ENCODE measurements around the gene TICAM1. TPM values are rescaled to one million over a fixed set of nuclear protein-coding genes. Genes with fewer than 3 reads are reported as not detected.
"Not testable (repeated sequence)": the region's sequence is repeated elsewhere in the genome, so short reads cannot be mapped to it uniquely, and the experiment has no call there.

Gene TICAM1
- total RNA-seq, 1 donor from 2014 or later: 1.6 TPM

DNA sequence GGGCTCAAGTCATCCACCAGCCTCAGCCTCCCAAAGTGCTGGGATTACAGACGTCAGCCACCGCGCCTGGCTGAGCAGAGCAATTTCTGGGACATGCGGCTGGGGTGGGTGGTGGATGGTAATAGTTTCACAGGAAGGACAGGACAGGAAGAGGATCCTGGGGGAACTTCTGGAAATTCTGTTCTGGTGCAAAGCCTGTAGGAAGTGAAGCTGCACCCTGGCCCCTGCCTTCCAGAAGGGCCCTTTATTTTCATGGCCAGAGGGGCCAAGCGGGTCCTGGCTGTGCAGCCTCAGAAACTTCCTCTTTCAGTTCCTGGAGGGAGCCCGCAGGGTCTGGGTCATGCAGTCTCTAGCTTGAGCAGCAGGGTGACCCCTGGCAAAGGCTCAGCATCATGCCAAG, 24.3 kb downstream of the TICAM1 start:
- no peak overlapping the region for H3K4me3 ChIP-seq (ENCODE audit: low read length in 3 of 3)
- no peak overlapping the region for H3K27ac ChIP-seq (ENCODE audit: low read depth, low read length)
- H3K9me3 ChIP-seq (ENCODE audit: control insufficient read depth in 3 of 3, low read length in 3 of 3): no peaks in the 10 kb centered on the region
- peaks cover 4 to 8% (median 4%) of the 10 kb centered on the region in 3 donors for H3K4me1 ChIP-seq (ENCODE audit: control insufficient read depth in 3 of 3, insufficient read depth in 3 of 3, low read length in 3 of 3)
- no peaks in the 10 kb centered on the region for H3K27me3 ChIP-seq (ENCODE audit: control insufficient read depth in 3 of 3, insufficient read depth in 3 of 3, low read length in 3 of 3)
- H3K9ac ChIP-seq (ENCODE audit: low read depth in 1 of 3, low read length in 3 of 3): no peak overlapping the region
- peaks cover 0 to 2% (median 0%) of the 10 kb centered on the region in 3 donors for H3K36me3 ChIP-seq (ENCODE audit: control insufficient read depth in 3 of 3, insufficient read depth in 3 of 3, low read length in 3 of 3)

DNA sequence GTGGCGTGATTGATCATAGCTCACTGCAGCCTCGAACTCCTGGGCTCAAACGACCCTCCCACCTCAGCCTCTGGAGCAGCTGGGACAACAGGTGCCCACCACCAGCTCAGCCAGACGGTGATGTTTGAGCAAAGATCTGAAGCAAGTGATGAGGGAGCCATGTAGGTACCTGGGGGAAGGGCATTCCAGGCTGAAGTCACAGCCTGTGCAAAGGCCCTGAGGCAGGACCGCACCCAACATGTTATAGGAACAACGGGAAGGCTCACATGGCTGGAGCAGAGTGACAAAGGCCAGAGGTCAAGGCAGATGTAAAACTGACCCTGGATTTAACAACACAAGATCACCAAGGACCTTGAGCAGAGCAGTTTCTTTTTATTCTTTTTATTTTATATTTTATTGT, 25.1 kb downstream of the TICAM1 start:
- Histone ChIP-seq H3K9me3 (ENCODE audit: control insufficient read depth in 3 of 3, low read length in 3 of 3) (no peaks in the 10 kb centered on the region), H3K27ac (ENCODE audit: low read depth, low read length) (no peak overlapping the region), H3K36me3 (ENCODE audit: control insufficient read depth in 3 of 3, insufficient read depth in 3 of 3, low read length in 3 of 3) (peaks cover 0 to 2% (median 0%) of the 10 kb centered on the region in 3 donors), H3K9ac (ENCODE audit: low read depth in 1 of 3, low read length in 3 of 3) (no peak overlapping the region), H3K27me3 (ENCODE audit: control insufficient read depth in 3 of 3, insufficient read depth in 3 of 3, low read length in 3 of 3) (no peaks in the 10 kb centered on the region), H3K4me3 (ENCODE audit: low read length in 3 of 3) (no peak overlapping the region), H3K4me1 (ENCODE audit: control insufficient read depth in 3 of 3, insufficient read depth in 3 of 3, low read length in 3 of 3) (peaks cover 4 to 9% (median 6%) of the 10 kb centered on the region in 3 donors)

DNA sequence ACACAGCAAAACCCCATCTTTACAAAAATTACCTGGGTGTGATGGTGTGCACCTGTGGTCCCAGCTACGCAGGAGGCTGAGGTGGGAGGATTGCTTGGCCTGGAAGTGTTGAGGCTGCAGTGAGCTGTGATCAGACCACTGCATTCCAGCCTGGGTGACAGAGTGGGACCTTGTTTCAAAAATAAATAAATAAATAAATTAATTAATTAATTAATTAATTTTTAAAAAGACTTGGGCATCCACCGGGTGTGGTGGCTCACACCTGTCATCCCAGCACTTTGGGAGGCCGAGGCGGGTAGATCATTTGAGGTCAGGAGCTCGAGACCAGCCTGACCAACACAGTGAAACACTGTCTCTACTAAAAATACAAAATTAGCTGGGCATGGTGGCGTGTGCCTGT, 26.4 kb downstream of the TICAM1 start:
- H3K4me3 ChIP-seq (ENCODE audit: low read length in 3 of 3); H3K9ac ChIP-seq (ENCODE audit: low read depth in 1 of 3, low read length in 3 of 3): not testable (repeated sequence)
- H3K4me1 ChIP-seq (ENCODE audit: control insufficient read depth in 3 of 3, insufficient read depth in 3 of 3, low read length in 3 of 3): peaks cover 11 to 20% (median 15%) of the 10 kb centered on the region in 3 donors

DNA sequence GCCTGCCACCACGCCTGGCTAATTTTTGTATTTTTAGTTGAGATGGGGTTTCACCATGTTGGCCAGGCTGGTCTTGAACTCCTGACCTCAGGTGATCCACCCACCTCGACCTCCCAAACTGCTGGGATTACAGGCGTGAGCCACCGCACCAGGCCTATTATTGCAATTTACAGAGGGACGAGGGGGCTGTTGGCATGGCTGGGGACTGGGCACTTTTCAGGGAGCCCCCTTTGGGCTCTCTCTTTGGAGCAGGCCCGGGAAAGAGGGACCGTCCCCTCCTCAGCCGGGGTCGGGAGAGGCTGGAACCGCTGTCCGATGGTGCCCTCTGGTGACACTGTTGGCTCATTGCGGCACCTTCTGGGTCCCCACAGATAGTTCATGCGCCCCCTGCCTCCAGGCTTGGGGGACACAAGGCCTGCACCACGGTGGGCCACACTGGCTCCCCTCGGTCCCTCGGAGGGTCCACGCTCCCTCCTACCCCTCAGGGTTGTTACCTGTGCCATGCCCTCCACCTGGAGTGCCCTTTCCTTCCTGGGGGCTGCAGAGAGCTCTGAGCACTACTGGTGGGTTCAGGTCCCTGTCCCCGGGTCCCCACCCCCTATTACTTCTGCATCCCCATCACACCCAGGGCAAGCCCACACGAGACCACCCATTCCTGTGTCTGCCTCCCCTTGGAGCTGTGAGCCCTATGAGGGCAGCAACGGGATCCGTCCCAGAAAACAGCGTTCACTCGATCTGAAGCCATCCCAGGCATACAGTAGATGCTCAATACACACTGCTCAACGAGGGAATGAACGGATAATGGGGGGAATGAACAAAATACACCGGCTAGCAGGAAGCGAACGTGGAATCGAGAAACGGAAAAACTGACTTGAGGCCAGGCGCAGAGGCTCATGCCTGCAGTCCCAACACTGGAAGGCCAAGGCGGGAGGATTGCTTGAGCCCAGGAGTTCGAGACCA, 27.5 kb downstream of the TICAM1 start:
- no peak overlapping the region for H3K9ac ChIP-seq (ENCODE audit: low read depth in 1 of 3, low read length in 3 of 3)
- no peaks in the 10 kb centered on the region for H3K9me3 ChIP-seq (ENCODE audit: control insufficient read depth in 3 of 3, low read length in 3 of 3)
- no peak overlapping the region for H3K4me3 ChIP-seq (ENCODE audit: low read length in 3 of 3)
- H3K36me3 ChIP-seq (ENCODE audit: control insufficient read depth in 3 of 3, insufficient read depth in 3 of 3, low read length in 3 of 3): peaks cover 0 to 2% (median 0%) of the 10 kb centered on the region in 3 donors
- no peak overlapping the region for H3K27ac ChIP-seq (ENCODE audit: low read depth, low read length)
- H3K4me1 ChIP-seq (ENCODE audit: control insufficient read depth in 3 of 3, insufficient read depth in 3 of 3, low read length in 3 of 3): peaks cover 14 to 27% (median 18%) of the 10 kb centered on the region in 3 donors
- no peaks in the 10 kb centered on the region for H3K27me3 ChIP-seq (ENCODE audit: control insufficient read depth in 3 of 3, insufficient read depth in 3 of 3, low read length in 3 of 3)

More for the DNA sequence above, 26.4 kb downstream of the TICAM1 start:
- H3K9me3 ChIP-seq (ENCODE audit: control insufficient read depth in 3 of 3, low read length in 3 of 3); H3K27ac ChIP-seq (ENCODE audit: low read depth, low read length); H3K36me3 ChIP-seq (ENCODE audit: control insufficient read depth in 3 of 3, insufficient read depth in 3 of 3, low read length in 3 of 3); H3K27me3 ChIP-seq (ENCODE audit: control insufficient read depth in 3 of 3, insufficient read depth in 3 of 3, low read length in 3 of 3): not testable (repeated sequence)

DNA sequence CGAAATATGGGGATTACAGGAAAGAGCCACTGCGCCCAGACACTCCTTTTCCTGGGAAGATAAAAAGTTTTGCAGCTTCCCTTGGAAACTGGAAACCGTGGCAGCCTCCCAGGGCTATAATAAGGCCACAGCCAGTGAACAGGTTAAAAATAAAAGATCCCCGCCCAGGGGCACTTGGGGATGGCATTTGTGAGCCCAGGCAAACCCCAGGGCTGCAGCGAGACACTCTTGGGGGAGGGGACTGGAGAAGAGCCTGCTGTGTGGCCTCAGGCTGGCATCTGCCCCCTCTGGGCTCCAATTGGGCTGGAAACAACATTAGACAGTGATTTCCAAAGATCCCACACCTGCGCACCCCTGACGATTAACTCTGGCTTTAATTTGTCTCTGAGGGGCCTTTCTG, 28.8 kb downstream of the TICAM1 start:
- peak overlapping the region in 2 of 3 donors; percentile 14 to 40 for H3K4me3 ChIP-seq (ENCODE audit: low read length in 3 of 3)
- peaks cover 0 to 2% (median 0%) of the 10 kb centered on the region in 3 donors for H3K36me3 ChIP-seq (ENCODE audit: control insufficient read depth in 3 of 3, insufficient read depth in 3 of 3, low read length in 3 of 3)
- H3K9ac ChIP-seq (ENCODE audit: low read depth in 1 of 3, low read length in 3 of 3): peak overlapping the region in 2 of 3 donors; percentile 50 to 62
- no peaks in the 10 kb centered on the region for H3K27me3 ChIP-seq (ENCODE audit: control insufficient read depth in 3 of 3, insufficient read depth in 3 of 3, low read length in 3 of 3)
- peaks cover 19 to 27% (median 20%) of the 10 kb centered on the region in 3 donors for H3K4me1 ChIP-seq (ENCODE audit: control insufficient read depth in 3 of 3, insufficient read depth in 3 of 3, low read length in 3 of 3)
- H3K27ac ChIP-seq (ENCODE audit: low read depth, low read length): peak overlapping the region; percentile 98
- H3K9me3 ChIP-seq (ENCODE audit: control insufficient read depth in 3 of 3, low read length in 3 of 3): no peaks in the 10 kb centered on the region

DNA sequence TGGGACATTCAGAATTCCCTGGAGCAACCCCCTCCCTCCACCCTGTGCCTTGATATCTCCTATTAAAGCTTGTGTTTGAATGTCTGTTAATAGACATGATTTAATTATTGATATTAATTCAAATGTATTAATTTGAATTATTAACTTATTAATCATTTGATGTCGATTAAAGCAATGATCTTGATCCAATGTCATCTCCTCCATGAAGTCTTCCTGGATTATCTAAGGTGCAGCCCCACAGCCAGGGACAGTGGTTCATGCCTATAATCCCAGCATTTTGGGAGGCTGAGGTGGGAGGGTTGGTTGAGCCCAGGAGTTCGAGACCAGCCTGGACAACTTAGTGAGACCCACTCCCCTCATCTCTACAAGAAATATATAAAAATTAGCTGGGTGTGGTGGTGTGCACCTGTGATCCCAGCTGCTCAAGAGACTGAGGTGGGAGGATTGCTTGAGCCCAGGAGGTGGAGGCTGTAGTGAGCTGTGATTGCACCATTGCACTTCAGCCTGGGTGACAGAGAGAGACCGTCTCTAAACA, 30.4 kb downstream of the TICAM1 start:
- Histone ChIP-seq H3K27ac (ENCODE audit: low read depth, low read length) (peak overlapping the region; percentile 98), H3K36me3 (ENCODE audit: control insufficient read depth in 3 of 3, insufficient read depth in 3 of 3, low read length in 3 of 3) (peaks cover 3 to 7% (median 5%) of the 10 kb centered on the region in 3 donors), H3K9ac (ENCODE audit: low read depth in 1 of 3, low read length in 3 of 3) (peak overlapping the region; percentile 32 to 71 (median 43)), H3K27me3 (ENCODE audit: control insufficient read depth in 3 of 3, insufficient read depth in 3 of 3, low read length in 3 of 3) (no peaks in the 10 kb centered on the region), H3K4me1 (ENCODE audit: control insufficient read depth in 3 of 3, insufficient read depth in 3 of 3, low read length in 3 of 3) (peaks cover 24 to 40% (median 27%) of the 10 kb centered on the region in 3 donors), H3K4me3 (ENCODE audit: low read length in 3 of 3) (peak overlapping the region in 2 of 3 donors; percentile 22 to 23), H3K9me3 (ENCODE audit: control insufficient read depth in 3 of 3, low read length in 3 of 3) (no peaks in the 10 kb centered on the region)

DNA sequence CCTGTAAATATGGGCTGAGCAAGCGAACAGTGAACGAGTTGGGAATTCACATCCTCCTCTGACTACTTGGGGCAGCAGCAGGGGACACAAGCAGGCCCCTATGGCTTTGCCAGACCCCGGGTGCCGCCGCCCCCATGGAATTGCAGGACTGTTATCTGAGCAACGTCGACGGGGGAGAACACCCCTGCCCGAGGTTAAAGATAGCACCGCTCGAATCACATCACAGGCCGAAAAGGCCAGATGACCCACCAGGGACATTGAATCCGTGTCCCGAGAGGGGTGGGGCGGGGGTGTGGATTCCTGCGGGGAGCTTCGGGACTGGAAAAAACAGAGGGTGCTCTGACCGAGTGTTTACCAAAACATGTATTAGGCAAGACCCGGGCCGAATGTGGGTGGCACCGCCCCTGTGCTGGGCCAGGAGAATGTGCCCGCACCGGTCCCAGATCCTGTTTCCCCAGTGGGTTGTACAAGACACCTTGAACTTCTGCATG, 30.9 kb downstream of the TICAM1 start:
- Histone ChIP-seq H3K36me3 (ENCODE audit: control insufficient read depth in 3 of 3, insufficient read depth in 3 of 3, low read length in 3 of 3) (peaks cover 3 to 7% (median 5%) of the 10 kb centered on the region in 3 donors), H3K27ac (ENCODE audit: low read depth, low read length) (peak overlapping the region; percentile 98), H3K4me3 (ENCODE audit: low read length in 3 of 3) (peak overlapping the region; percentile 23 to 45 (median 44)), H3K9me3 (ENCODE audit: control insufficient read depth in 3 of 3, low read length in 3 of 3) (no peaks in the 10 kb centered on the region), H3K9ac (ENCODE audit: low read depth in 1 of 3, low read length in 3 of 3) (peak overlapping the region; percentile 68 to 88 (median 87)), H3K4me1 (ENCODE audit: control insufficient read depth in 3 of 3, insufficient read depth in 3 of 3, low read length in 3 of 3) (peaks cover 24 to 42% (median 29%) of the 10 kb centered on the region in 3 donors), H3K27me3 (ENCODE audit: control insufficient read depth in 3 of 3, insufficient read depth in 3 of 3, low read length in 3 of 3) (no peaks in the 10 kb centered on the region)

DNA sequence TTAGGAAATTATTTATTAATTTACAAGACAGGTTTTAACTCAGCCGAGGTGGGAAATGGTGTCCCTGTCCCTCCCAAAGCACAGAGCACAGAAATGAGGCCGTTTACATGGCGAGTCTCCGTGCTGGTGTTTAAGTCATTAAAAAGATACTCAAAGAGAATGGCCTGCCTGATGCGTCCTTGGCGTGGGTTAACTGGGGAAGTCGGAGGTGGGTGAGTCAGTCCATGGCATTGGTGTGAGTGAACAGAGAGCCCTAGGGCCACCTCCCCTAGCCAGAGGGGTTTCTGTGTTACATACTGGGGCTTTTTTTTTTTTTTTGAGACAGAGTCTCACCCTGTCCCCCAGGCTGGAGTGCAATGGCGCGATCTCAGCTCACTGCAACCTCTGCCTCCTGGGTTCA, 36.1 kb downstream of the TICAM1 start:
- Histone ChIP-seq H3K4me1 (ENCODE audit: control insufficient read depth in 3 of 3, insufficient read depth in 3 of 3, low read length in 3 of 3) (peaks cover 45 to 56% (median 47%) of the 10 kb centered on the region in 3 donors), H3K9ac (ENCODE audit: low read depth in 1 of 3, low read length in 3 of 3) (peak overlapping the region; percentile 71 to 92 (median 90)), H3K27ac (ENCODE audit: low read depth, low read length) (peak overlapping the region; percentile 87), H3K27me3 (ENCODE audit: control insufficient read depth in 3 of 3, insufficient read depth in 3 of 3, low read length in 3 of 3) (no peaks in the 10 kb centered on the region), H3K4me3 (ENCODE audit: low read length in 3 of 3) (peak overlapping the region; percentile 35 to 84 (median 84)), H3K36me3 (ENCODE audit: control insufficient read depth in 3 of 3, insufficient read depth in 3 of 3, low read length in 3 of 3) (peaks cover 19 to 30% (median 23%) of the 10 kb centered on the region in 3 donors), H3K9me3 (ENCODE audit: control insufficient read depth in 3 of 3, low read length in 3 of 3) (no peaks in the 10 kb centered on the region)

DNA sequence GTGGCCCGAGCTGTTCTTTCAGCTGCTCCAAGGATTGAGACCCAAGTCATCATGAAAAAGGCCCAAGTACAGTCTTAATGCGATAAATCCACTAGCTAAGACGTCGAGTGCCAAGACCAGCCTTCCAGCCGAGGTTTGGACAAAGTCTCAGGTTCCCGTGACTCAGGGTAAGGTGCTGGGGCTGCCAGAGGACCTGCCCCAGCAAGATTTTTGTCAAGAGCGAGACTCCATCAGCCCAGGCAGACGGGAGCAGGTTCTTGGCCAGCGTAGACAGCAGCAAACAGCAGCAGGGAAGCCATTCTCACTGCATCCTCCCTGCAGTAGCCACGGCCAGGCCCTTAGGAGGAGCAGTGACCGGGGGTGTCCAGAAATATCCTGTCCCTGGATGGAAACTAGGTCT, 36.5 kb downstream of the TICAM1 start:
- H3K27ac ChIP-seq (ENCODE audit: low read depth, low read length): peak overlapping the region; percentile 87
- peak overlapping the region; percentile 69 to 84 (median 84) for H3K4me3 ChIP-seq (ENCODE audit: low read length in 3 of 3)
- H3K9ac ChIP-seq (ENCODE audit: low read depth in 1 of 3, low read length in 3 of 3): peak overlapping the region; percentile 71 to 92 (median 90)
- H3K4me1 ChIP-seq (ENCODE audit: control insufficient read depth in 3 of 3, insufficient read depth in 3 of 3, low read length in 3 of 3): peaks cover 41 to 51% (median 42%) of the 10 kb centered on the region in 3 donors
- no peaks in the 10 kb centered on the region for H3K9me3 ChIP-seq (ENCODE audit: control insufficient read depth in 3 of 3, low read length in 3 of 3)
- no peaks in the 10 kb centered on the region for H3K27me3 ChIP-seq (ENCODE audit: control insufficient read depth in 3 of 3, insufficient read depth in 3 of 3, low read length in 3 of 3)
- peaks cover 19 to 30% (median 23%) of the 10 kb centered on the region in 3 donors for H3K36me3 ChIP-seq (ENCODE audit: control insufficient read depth in 3 of 3, insufficient read depth in 3 of 3, low read length in 3 of 3)

Data from skeletal muscle tissue (tissue), 4 donors.